Stimulated activated CD8-positive, alpha-beta memory T cell treated with anti-CD3 and anti-CD28 coated beads, Interleukin-2, amount 100 ng/mL, for 48 hours (primary cell): Measurements from ENCODE around the gene LMF1.
"Not testable (repeated sequence)": the region's sequence is repeated elsewhere in the genome, so short reads cannot be mapped to it uniquely, and the experiment has no call there.

Source experiments
- DNase-seq, 2 donors: peaks; one replicate each; pipeline ENCODE4 v3.0.0-alpha.2; 2020; ENCODE audit warnings: low read depth in 2 of 2

LMF1 gene

GRCh38 chr16:948767-949166 lies 22.0 kb downstream of the LMF1 start:
- not testable (repeated sequence) for DNase-seq

GRCh38 chr16:947922-948303 lies 22.9 kb downstream of the LMF1 start:
- DNase-seq, result not testable (repeated sequence)

- DNase-seq, result no peak
Measured at GRCh38 chr16:947255-947921, 23.4 kb downstream of the LMF1 start.

GRCh38 chr16:946048-946395 lies 24.8 kb downstream of the LMF1 start:
- DNase-seq, result no peak

GRCh38 chr16:945271-946047 lies 25.3 kb downstream of the LMF1 start:
- no peak for DNase-seq

- no peak for DNase-seq
Measured at GRCh38 chr16:943971-944370, 26.8 kb downstream of the LMF1 start.

- no peak for DNase-seq
Measured at GRCh38 chr16:942436-943060, 28.2 kb downstream of the LMF1 start.

GRCh38 chr16:939941-940340 lies 30.8 kb downstream of the LMF1 start:
- no peak for DNase-seq

- no peak for DNase-seq
Measured at GRCh38 chr16:939311-939710, 31.5 kb downstream of the LMF1 start.

GRCh38 chr16:938752-939151 lies 32.0 kb downstream of the LMF1 start:
- DNase-seq, result no peak

- DNase-seq, result no peak
Measured at GRCh38 chr16:938136-938535, 32.6 kb downstream of the LMF1 start.

GRCh38 chr16:937723-938122 lies 33.1 kb downstream of the LMF1 start:
- no peak for DNase-seq

GRCh38 chr16:937311-937710 lies 33.5 kb downstream of the LMF1 start:
- DNase-seq, result no peak

- DNase-seq, result peak in 1 of 2 donors; percentile 4
Measured at GRCh38 chr16:935684-936083, 35.1 kb downstream of the LMF1 start.

- no peak for DNase-seq
Measured at GRCh38 chr16:934178-934577, 36.6 kb downstream of the LMF1 start.

GRCh38 chr16:933581-933980 lies 37.2 kb downstream of the LMF1 start:
- DNase-seq, result no peak

GRCh38 chr16:932831-933330 lies 37.9 kb downstream of the LMF1 start:
- no peak for DNase-seq

GRCh38 chr16:931626-932500 lies 38.9 kb downstream of the LMF1 start:
- no peak for DNase-seq

GRCh38 chr16:931171-931570 lies 39.6 kb downstream of the LMF1 start:
- DNase-seq, result no peak

GRCh38 chr16:930511-930910 lies 40.3 kb downstream of the LMF1 start:
- no peak for DNase-seq

- DNase-seq, result no peak
Measured at GRCh38 chr16:930076-930475, 40.7 kb downstream of the LMF1 start.
